Neural progenitor cell (in vitro differentiated cells): Measurements from ENCODE around the gene GJA3. TPM values are rescaled to one million over a fixed set of nuclear protein-coding genes. Genes with fewer than 3 reads are reported as not detected.

ENCODE experiments used
- DNase-seq: peaks from one replicate; pipeline ENCODE4 v3.0.0-alpha.2; 2016; ENCODE audit warnings: low spot score
- H2AFZ ChIP-seq: fragments of 200-600 bp; sonication (generic); replicated peaks from 2 replicates; pipeline ENCODE4 v1.6.1; 2016; ENCODE audit warnings: antibody characterized with exemption
- H3F3A ChIP-seq: fragments of 200-600 bp; sonication (generic); 2 replicates; pipeline ENCODE4 v1.6.1; 2016; ENCODE audit warnings: antibody characterized with exemption, low read depth
- H3K27ac ChIP-seq: fragments of 200-600 bp; sonication (generic); 2 replicates; pipeline ENCODE4 v1.5.1; 2016; ENCODE audit warnings: mild to moderate bottlenecking
- H3K27me3 ChIP-seq: fragments of 200-600 bp; sonication (generic); 2 replicates; pipeline ENCODE4 v1.6.1; 2016; ENCODE audit warnings: mild to moderate bottlenecking, moderate library complexity
- H3K36me3 ChIP-seq: fragments of 200-600 bp; sonication (generic); 2 replicates; pipeline ENCODE4 v1.5.1; 2016
- H3K4me1 ChIP-seq: fragments of 200-600 bp; sonication (generic); 2 replicates; pipeline ENCODE4 v1.6.1; 2016; ENCODE audit warnings: mixed run types
- H3K4me2 ChIP-seq: fragments of 200-600 bp; sonication (generic); 2 replicates; pipeline ENCODE4 v1.6.1; 2016
- H3K4me3 ChIP-seq: fragments of 200-600 bp; sonication (generic); 2 replicates; pipeline ENCODE4 v1.5.1; 2016
- H3K79me2 ChIP-seq: fragments of 200-600 bp; sonication (generic); 2 replicates; pipeline ENCODE4 v1.6.1; 2016; ENCODE audit warnings: low read depth
- H3K9ac ChIP-seq: fragments of 200-600 bp; sonication (generic); 2 replicates; pipeline ENCODE4 v1.6.1; 2016
- H3K9me3 ChIP-seq: fragments of 200-600 bp; sonication (generic); 2 replicates; pipeline ENCODE4 v1.5.1; 2016; ENCODE audit warnings: low read depth
- H4K20me1 ChIP-seq: fragments of 200-600 bp; sonication (generic); 2 replicates; pipeline ENCODE4 v1.6.1; 2016; ENCODE audit warnings: low read depth
- H3K27ac Mint-ChIP-seq: 3 replicates; pipeline ENCODE4 v1.8.0; 2021; ENCODE audit warnings: mixed read lengths
- H3K27me3 Mint-ChIP-seq: 2 replicates; pipeline ENCODE4 v1.8.0; 2022; ENCODE audit warnings: low read depth, mild to moderate bottlenecking, inconsistent platforms, moderate library complexity, mixed read lengths; ENCODE audit not compliant: insufficient read depth
- H3K36me3 Mint-ChIP-seq: 3 replicates; pipeline ENCODE4 v1.8.0; 2021; ENCODE audit warnings: mixed read lengths
- H3K4me1 Mint-ChIP-seq: 3 replicates; pipeline ENCODE4 v1.8.0; 2021; ENCODE audit warnings: mixed read lengths
- H3K4me3 Mint-ChIP-seq: 3 replicates; pipeline ENCODE4 v1.8.0; 2021; ENCODE audit warnings: mild to moderate bottlenecking, moderate library complexity, mixed read lengths
- H3K9me3 Mint-ChIP-seq: 3 replicates; pipeline ENCODE4 v1.8.0; 2020; ENCODE audit warnings: mixed read lengths
- EZH2 ChIP-seq: fragments of 200-600 bp; sonication (generic); IDR thresholded peaks from 2 replicates; pipeline ENCODE4 v1.6.1; 2017; ENCODE audit warnings: antibody characterized with exemption, mild to moderate bottlenecking, moderate library complexity
- EZH2phosphoT487 ChIP-seq: fragments of 200-600 bp; sonication (generic); IDR thresholded peaks from 2 replicates; pipeline ENCODE4 v1.6.1; 2017; ENCODE audit warnings: antibody characterized with exemption
- total RNA-seq: library from RNA; depleted of rRNA; stranded (reverse); fragments of >200 nt; gene quantifications from 2 replicates; pipeline ENCODE4 v1.2.3, GENCODE V29; 2015; ENCODE audit warnings: low replicate concordance
- TF ChIP-seq, protein P1 (sequence below): fragments of 200-600 bp; sonication (generic); IDR thresholded peaks from 2 replicates; pipeline ENCODE4 v1.5.1; 2017; ENCODE audit warnings: antibody characterized with exemption, mild to moderate bottlenecking

GJA3 gene
- total RNA-seq, 1 donor from 2014 or later = 0.17 TPM

GRCh38 chr13:20131057-20131832, 29.6 kb downstream of the GJA3 start:
- Histone ChIP-seq H3K27me3 (peaks cover 73% of the 10 kb centered on the region), H3K4me1 (peaks cover 7% of the 10 kb centered on the region), H3K9ac (no peak overlapping the region), H3K27ac (no peak overlapping the region), H4K20me1 (no peaks in the 10 kb centered on the region), H2AFZ (no peak overlapping the region), H3F3A (peaks cover 10% of the 10 kb centered on the region), H3K79me2 (no peaks in the 10 kb centered on the region), H3K4me3 (no peak overlapping the region), H3K36me3 (no peaks in the 10 kb centered on the region), H3K4me2 (no peak overlapping the region), H3K9me3 (no peaks in the 10 kb centered on the region)
- TF ChIP-seq, protein P1, sequence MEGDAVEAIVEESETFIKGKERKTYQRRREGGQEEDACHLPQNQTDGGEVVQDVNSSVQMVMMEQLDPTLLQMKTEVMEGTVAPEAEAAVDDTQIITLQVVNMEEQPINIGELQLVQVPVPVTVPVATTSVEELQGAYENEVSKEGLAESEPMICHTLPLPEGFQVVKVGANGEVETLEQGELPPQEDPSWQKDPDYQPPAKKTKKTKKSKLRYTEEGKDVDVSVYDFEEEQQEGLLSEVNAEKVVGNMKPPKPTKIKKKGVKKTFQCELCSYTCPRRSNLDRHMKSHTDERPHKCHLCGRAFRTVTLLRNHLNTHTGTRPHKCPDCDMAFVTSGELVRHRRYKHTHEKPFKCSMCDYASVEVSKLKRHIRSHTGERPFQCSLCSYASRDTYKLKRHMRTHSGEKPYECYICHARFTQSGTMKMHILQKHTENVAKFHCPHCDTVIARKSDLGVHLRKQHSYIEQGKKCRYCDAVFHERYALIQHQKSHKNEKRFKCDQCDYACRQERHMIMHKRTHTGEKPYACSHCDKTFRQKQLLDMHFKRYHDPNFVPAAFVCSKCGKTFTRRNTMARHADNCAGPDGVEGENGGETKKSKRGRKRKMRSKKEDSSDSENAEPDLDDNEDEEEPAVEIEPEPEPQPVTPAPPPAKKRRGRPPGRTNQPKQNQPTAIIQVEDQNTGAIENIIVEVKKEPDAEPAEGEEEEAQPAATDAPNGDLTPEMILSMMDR = no peak
- no peak for TF ChIP-seq EZH2
- no peak for TF ChIP-seq EZH2phosphoT487
- Mint-ChIP-seq H3K4me3 (no peak overlapping the region), H3K4me1 (no peaks in the 10 kb centered on the region), H3K36me3 (no peaks in the 10 kb centered on the region), H3K27me3 (peaks cover 13% of the 10 kb centered on the region), H3K27ac (no peak overlapping the region), H3K9me3 (no peaks in the 10 kb centered on the region)
- no peak for DNase-seq

DNA sequence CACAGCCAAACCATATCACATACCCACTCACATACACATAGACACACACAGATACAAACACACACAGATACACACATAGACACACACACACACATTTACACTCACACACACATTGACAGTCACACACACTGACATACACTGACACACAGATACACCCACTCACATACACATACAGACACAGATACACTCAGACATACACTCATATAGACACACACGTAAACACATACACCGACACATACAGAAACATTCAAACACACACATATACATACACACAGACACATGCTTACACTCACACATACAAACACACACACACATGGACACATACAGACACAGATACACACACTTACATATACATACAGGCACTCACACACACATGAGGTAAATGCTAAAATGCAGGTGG, 30.2 kb downstream of the GJA3 start:
- no peak for TF ChIP-seq EZH2phosphoT487
- TF ChIP-seq, protein P1 = no peak
- no peak for TF ChIP-seq EZH2
- no peaks in the 10 kb centered on the region for H3K79me2 ChIP-seq
- peaks cover 7% of the 10 kb centered on the region for H3K4me1 ChIP-seq
- no peak for DNase-seq
- no peaks in the 10 kb centered on the region for H3K36me3 ChIP-seq
- Mint-ChIP-seq H3K4me3 (no peak overlapping the region), H3K27me3 (peaks cover 13% of the 10 kb centered on the region), H3K9me3 (no peaks in the 10 kb centered on the region), H3K36me3 (no peaks in the 10 kb centered on the region), H3K27ac (no peak overlapping the region), H3K4me1 (no peaks in the 10 kb centered on the region)
- H3K4me2 ChIP-seq = no peak overlapping the region
- no peak overlapping the region for H2AFZ ChIP-seq
- no peak overlapping the region for H3K9ac ChIP-seq
- H3K27me3 ChIP-seq = peaks cover 73% of the 10 kb centered on the region
- H3K27ac ChIP-seq = no peak overlapping the region
- H3K4me3 ChIP-seq = no peak overlapping the region
- peaks cover 10% of the 10 kb centered on the region for H3F3A ChIP-seq
- no peaks in the 10 kb centered on the region for H4K20me1 ChIP-seq
- no peaks in the 10 kb centered on the region for H3K9me3 ChIP-seq

- H3K27me3 ChIP-seq = peaks cover 73% of the 10 kb centered on the region
- H3K4me3 ChIP-seq = no peak overlapping the region
- DNase-seq = no peak
- no peaks in the 10 kb centered on the region for H3K9me3 ChIP-seq
- no peak overlapping the region for H2AFZ ChIP-seq
- no peaks in the 10 kb centered on the region for H3K36me3 ChIP-seq
- H4K20me1 ChIP-seq = no peaks in the 10 kb centered on the region
- Mint-ChIP-seq H3K27me3 (peaks cover 13% of the 10 kb centered on the region), H3K27ac (no peak overlapping the region), H3K4me1 (no peaks in the 10 kb centered on the region), H3K36me3 (no peaks in the 10 kb centered on the region), H3K4me3 (no peak overlapping the region), H3K9me3 (no peaks in the 10 kb centered on the region)
- H3K9ac ChIP-seq = no peak overlapping the region
- no peaks in the 10 kb centered on the region for H3K79me2 ChIP-seq
- no peak overlapping the region for H3K27ac ChIP-seq
- TF ChIP-seq, protein P1 = no peak
- TF ChIP-seq EZH2 = no peak
- TF ChIP-seq EZH2phosphoT487 = no peak
- peaks cover 10% of the 10 kb centered on the region for H3F3A ChIP-seq
- H3K4me1 ChIP-seq = peaks cover 7% of the 10 kb centered on the region
- H3K4me2 ChIP-seq = no peak overlapping the region
These were observed 30.8 kb downstream of the GJA3 start for GRCh38 chr13:20130012-20130411.
